Vagina (tissue), 2 donors: ENCODE measurements around the gene GPRC6A. TPM values are rescaled to one million over a fixed set of nuclear protein-coding genes. Genes with fewer than 3 reads are reported as not detected.
"Not testable (repeated sequence)": the region's sequence is repeated elsewhere in the genome, so short reads cannot be mapped to it uniquely, and the experiment has no call there.

ENCODE experiments used
- DNase-seq, 2 donors: peaks; one replicate each; pipeline ENCODE4 v3.0.0-alpha.2; 2017; ENCODE audit errors: extremely low spot score in 2 of 2
- H3K27ac ChIP-seq: fragments of 200-600 bp; sonication (generic); one replicate; pipeline ENCODE4 v1.5.1; 2019
- H3K27me3 ChIP-seq: fragments of 200-600 bp; sonication (generic); one replicate; pipeline ENCODE4 v1.5.1; 2019
- H3K36me3 ChIP-seq, 2 donors: fragments of 200-600 bp; sonication (generic); one replicate each; pipeline ENCODE4 v1.5.1; 2017 to 2019
- H3K4me1 ChIP-seq: fragments of 200-600 bp; sonication (generic); one replicate; pipeline ENCODE4 v1.5.1; 2019
- H3K4me3 ChIP-seq, 2 donors: fragments of 200-600 bp; sonication (generic); 1 replicate in 1 of 2; 2 replicates in 1 of 2; pipeline ENCODE4 v1.5.1; 2016 to 2019
- H3K9me3 ChIP-seq: fragments of 200-600 bp; sonication (generic); one replicate; pipeline ENCODE4 v1.5.1; 2019
- POLR2A ChIP-seq, 2 donors: fragments of 450-650 bp; IDR thresholded peaks; one replicate each; pipeline ENCODE4 v1.6.1; 2017; ENCODE audit warnings: antibody characterized with exemption in 2 of 2, mild to moderate bottlenecking in 2 of 2, moderate library complexity in 2 of 2
- POLR2AphosphoS5 ChIP-seq, 2 donors: sonication (generic); formaldehyde crosslinking; IDR thresholded peaks; one replicate each; pipeline ENCODE4 v1.9.0; 2017; ENCODE audit warnings: antibody characterized with exemption in 2 of 2, mild to moderate bottlenecking in 2 of 2, low read depth in 1 of 2; ENCODE audit not compliant: insufficient read depth in 1 of 2
- intact Hi-C: fragments of 100-400 bp; cut with DNase I; formaldehyde crosslinking; loops from one replicate; pipeline ENCODE4 v1.15.1; 2023
- total RNA-seq: library from RNA; depleted of rRNA; stranded (reverse); fragments of >200 nt; gene quantifications from one replicate; pipeline ENCODE4 v1.2.3, GENCODE V29; 2016
- TF ChIP-seq, protein P1 (sequence below), 3 experiments: fragments of 450-650 bp in 2 of 3; fragments of 200-600 bp in 1 of 3; sonication (generic) in 1 of 3; IDR thresholded peaks; one replicate each; pipeline ENCODE4 v1.5.1; 2017 to 2019; ENCODE audit warnings: antibody characterized with exemption in 3 of 3, mild to moderate bottlenecking in 2 of 3, moderate library complexity in 2 of 3

GPRC6A gene
- total RNA-seq, 1 donor from 2014 or later: not detected

DNA sequence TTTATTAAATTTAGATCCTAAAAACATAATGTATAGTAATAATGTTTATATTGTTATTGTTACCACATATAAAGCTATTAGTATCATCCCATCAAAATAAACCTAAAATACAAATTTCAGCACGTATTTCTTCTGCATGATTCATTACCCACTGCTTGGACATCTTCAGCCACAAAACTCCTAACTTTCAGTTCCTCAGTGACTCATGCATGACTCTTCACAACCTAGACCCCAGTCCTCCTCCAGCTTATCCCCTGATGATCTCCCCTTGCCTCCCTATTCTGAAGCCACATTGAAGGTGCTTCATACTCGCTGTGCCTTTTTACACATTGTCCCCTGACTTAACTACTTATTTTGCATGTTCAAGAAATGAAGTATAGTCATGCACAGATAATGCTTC is 11.2 kb upstream of the GPRC6A start:
- Histone ChIP-seq H3K9me3 (no peaks in the 10 kb centered on the region), H3K36me3 (no peaks in the 10 kb centered on the region), H3K4me3 (no peak overlapping the region), H3K27ac (no peak overlapping the region), H3K4me1 (no peaks in the 10 kb centered on the region), H3K27me3 (no peaks in the 10 kb centered on the region)
- intact Hi-C loops: no loop called here
- no peak for DNase-seq
- TF ChIP-seq POLR2A (IDR thresholded peaks at IDR 0.05) (no peak), POLR2AphosphoS5 (IDR thresholded peaks at IDR 0.05; ENCODE audit: insufficient read depth in 1 of 2, low read depth in 1 of 2) (no peak)
- TF ChIP-seq, protein P1, sequence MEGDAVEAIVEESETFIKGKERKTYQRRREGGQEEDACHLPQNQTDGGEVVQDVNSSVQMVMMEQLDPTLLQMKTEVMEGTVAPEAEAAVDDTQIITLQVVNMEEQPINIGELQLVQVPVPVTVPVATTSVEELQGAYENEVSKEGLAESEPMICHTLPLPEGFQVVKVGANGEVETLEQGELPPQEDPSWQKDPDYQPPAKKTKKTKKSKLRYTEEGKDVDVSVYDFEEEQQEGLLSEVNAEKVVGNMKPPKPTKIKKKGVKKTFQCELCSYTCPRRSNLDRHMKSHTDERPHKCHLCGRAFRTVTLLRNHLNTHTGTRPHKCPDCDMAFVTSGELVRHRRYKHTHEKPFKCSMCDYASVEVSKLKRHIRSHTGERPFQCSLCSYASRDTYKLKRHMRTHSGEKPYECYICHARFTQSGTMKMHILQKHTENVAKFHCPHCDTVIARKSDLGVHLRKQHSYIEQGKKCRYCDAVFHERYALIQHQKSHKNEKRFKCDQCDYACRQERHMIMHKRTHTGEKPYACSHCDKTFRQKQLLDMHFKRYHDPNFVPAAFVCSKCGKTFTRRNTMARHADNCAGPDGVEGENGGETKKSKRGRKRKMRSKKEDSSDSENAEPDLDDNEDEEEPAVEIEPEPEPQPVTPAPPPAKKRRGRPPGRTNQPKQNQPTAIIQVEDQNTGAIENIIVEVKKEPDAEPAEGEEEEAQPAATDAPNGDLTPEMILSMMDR (IDR thresholded peaks at IDR 0.05): no peak

DNA sequence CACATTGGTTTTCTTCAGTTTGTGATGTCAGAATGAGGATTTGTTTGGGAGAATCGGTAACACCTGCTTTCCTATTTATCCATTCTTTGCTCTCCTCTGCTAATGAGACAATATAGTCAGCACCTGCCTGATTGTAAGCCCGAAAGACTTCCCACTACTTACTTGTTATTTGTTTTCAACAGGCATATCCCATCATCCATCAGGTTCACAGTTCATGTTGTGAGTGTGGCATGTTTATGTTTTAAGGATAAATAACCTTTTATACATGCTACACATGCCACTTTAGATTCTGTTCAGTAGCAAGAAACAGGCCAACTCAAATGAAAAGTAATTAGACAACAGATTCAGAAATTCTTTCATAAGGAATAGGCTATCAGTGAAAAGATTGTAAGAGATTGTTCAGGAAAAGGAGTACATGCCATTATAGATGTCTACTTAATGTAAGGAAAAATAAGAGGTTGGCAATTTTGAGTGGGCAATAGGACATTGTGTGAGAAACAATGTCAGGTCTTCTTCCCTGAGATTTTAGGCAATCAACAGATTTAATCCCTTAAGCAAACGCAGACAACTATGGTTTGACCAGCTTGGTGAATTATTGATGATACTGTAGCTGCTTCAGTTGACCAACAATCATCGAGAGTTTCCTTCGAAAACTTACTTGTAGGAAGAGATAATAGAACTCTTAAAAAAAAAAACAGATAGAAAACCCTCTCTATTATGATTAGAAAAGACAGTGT is 7.9 kb upstream of the GPRC6A start:
- DNase-seq: no peak
- Histone ChIP-seq H3K36me3 (no peaks in the 10 kb centered on the region), H3K9me3 (no peaks in the 10 kb centered on the region), H3K4me1 (no peaks in the 10 kb centered on the region), H3K4me3 (no peak overlapping the region), H3K27ac (no peak overlapping the region), H3K27me3 (no peaks in the 10 kb centered on the region)
- intact Hi-C loops: no loop called here
- TF ChIP-seq, protein P1 (IDR thresholded peaks at IDR 0.05): no peak
- TF ChIP-seq POLR2AphosphoS5 (IDR thresholded peaks at IDR 0.05; ENCODE audit: insufficient read depth in 1 of 2, low read depth in 1 of 2): no peak
- TF ChIP-seq POLR2A (IDR thresholded peaks at IDR 0.05): no peak

GRCh38 chr6:116834526-116834925 is 5.6 kb upstream of the GPRC6A start:
- H3K4me1 ChIP-seq, intact Hi-C loops, H3K9me3 ChIP-seq, DNase-seq, H3K27me3 ChIP-seq, H3K27ac ChIP-seq, H3K36me3 ChIP-seq, H3K4me3 ChIP-seq: not testable (repeated sequence)

DNA sequence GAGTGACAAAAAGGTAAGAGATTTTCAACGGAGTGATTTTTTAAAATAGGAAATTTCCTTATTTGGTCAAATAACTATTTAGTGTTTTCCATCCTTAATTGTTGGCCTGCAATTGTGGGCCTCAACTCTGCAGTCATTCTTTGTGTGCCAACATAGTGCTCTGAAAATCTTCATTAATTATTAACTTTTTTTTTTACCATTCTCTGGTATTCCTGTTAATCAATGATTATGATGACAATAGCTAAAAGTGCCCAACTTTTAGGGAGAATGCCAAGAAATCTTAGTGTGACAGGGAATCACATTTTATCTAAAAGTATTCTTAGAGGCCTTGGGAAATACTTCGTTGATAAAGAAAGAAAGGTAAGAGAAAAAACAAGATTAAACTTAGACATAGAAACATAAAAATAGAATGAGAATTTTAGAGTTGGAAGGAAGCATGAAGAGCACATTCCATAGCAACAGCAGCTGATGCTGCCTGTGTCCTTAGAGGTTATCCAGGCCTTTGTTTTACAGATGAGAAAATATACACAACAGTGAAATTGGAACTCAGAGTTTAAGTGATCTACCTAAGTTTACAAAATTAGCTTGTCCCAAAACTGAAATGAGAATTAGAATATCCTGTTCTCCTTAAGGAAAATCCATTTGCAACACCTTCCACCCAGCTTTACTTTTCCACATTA is 1.2 kb downstream of the GPRC6A start:
- TF ChIP-seq POLR2A (IDR thresholded peaks at IDR 0.05) (no peak), POLR2AphosphoS5 (IDR thresholded peaks at IDR 0.05; ENCODE audit: insufficient read depth in 1 of 2, low read depth in 1 of 2) (no peak)
- TF ChIP-seq, protein P1 (IDR thresholded peaks at IDR 0.05): no peak

DNA sequence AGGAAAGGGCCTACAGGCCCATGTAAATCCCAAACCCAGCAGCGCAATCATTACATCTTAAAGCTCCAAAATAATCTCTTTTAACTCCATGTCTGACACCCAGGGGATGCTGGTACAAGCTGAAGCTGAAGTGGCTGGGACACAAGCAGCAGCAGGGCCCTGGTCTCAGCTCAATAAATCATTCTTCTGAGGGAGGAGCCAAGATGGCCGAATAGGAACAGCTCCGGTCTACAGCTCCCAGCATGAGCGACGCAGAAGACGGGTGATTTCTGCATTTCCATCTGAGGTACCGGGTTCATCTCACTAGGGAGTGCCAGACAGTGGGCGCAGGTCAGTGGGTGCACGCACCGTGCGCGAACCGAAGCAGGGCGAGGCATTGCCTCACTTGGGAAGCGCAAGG is 12.5 kb downstream of the GPRC6A start:
- intact Hi-C loops, H3K4me3 ChIP-seq, H3K27me3 ChIP-seq, DNase-seq, H3K36me3 ChIP-seq, H3K9me3 ChIP-seq, H3K27ac ChIP-seq, H3K4me1 ChIP-seq: not testable (repeated sequence)

More for the DNA sequence above, 1.2 kb downstream of the GPRC6A start:
- Histone ChIP-seq H3K4me1 (no peaks in the 10 kb centered on the region), H3K4me3 (no peak overlapping the region), H3K9me3 (no peaks in the 10 kb centered on the region), H3K27me3 (no peaks in the 10 kb centered on the region), H3K36me3 (no peaks in the 10 kb centered on the region), H3K27ac (no peak overlapping the region)
- intact Hi-C loops: no loop called here
- DNase-seq: no peak

GRCh38 chr6:116812051-116812650 is 16.7 kb downstream of the GPRC6A start:
- intact Hi-C loops: no loop called here
- no peaks in the 10 kb centered on the region for H3K4me1 ChIP-seq

More at GRCh38 chr6:116812051-116812650, 16.7 kb downstream of the GPRC6A start:
- H3K27ac ChIP-seq: no peak overlapping the region
- peaks cover 7% of the 10 kb centered on the region for H3K9me3 ChIP-seq
- no peak for DNase-seq
- H3K27me3 ChIP-seq: no peaks in the 10 kb centered on the region
- H3K4me3 ChIP-seq: no peak overlapping the region
- no peak for TF ChIP-seq POLR2AphosphoS5 (IDR thresholded peaks at IDR 0.05; ENCODE audit: insufficient read depth in 1 of 2, low read depth in 1 of 2)
- TF ChIP-seq, protein P1 (IDR thresholded peaks at IDR 0.05): no peak
- TF ChIP-seq POLR2A (IDR thresholded peaks at IDR 0.05): no peak
- no peaks in the 10 kb centered on the region for H3K36me3 ChIP-seq
